COR-L47 (cell line): ENCODE results near the gene C11orf42.
"Not testable (repeated sequence)": the region's sequence is repeated elsewhere in the genome, so short reads cannot be mapped to it uniquely, and the experiment has no call there.

Experiments
- DNase-seq: peaks from one replicate; lab custom pipeline; 2025; lab: John Stamatoyannopoulos, UW

The C11orf42 gene

GRCh38 chr11:6223854-6224253, 18.5 kb downstream of the C11orf42 start:
- no peak for DNase-seq

- DNase-seq = no peak
Measured at GRCh38 chr11:6224421-6224820, 19.1 kb downstream of the C11orf42 start.

- DNase-seq = no peak
Measured at GRCh38 chr11:6225024-6225423, 19.7 kb downstream of the C11orf42 start.

- DNase-seq = no peak
Measured at GRCh38 chr11:6225896-6226295, 20.5 kb downstream of the C11orf42 start.

GRCh38 chr11:6228520-6228919, 23.2 kb downstream of the C11orf42 start:
- DNase-seq = no peak

GRCh38 chr11:6229911-6230310, 24.6 kb downstream of the C11orf42 start:
- no peak for DNase-seq

GRCh38 chr11:6232899-6233298, 27.5 kb downstream of the C11orf42 start:
- no peak for DNase-seq

- DNase-seq = peak; percentile 7
Measured at GRCh38 chr11:6233984-6234386, 28.6 kb downstream of the C11orf42 start.

- DNase-seq = peak; percentile 99
Measured at GRCh38 chr11:6234387-6235107, 29.2 kb downstream of the C11orf42 start, which contains the start of gene FHIP1B. Gene FHIP1B (minus strand): TSS chr11:6234636. CDS start chr11:6224516, 10,120 bp downstream.

GRCh38 chr11:6237266-6237665, 31.9 kb downstream of the C11orf42 start:
- DNase-seq = no peak

GRCh38 chr11:6237761-6238302, 32.5 kb downstream of the C11orf42 start:
- DNase-seq = peak; percentile 20

- DNase-seq = peak; percentile 19
Measured at GRCh38 chr11:6238902-6239301, 33.5 kb downstream of the C11orf42 start, which contains the start of gene CNGA4. Gene CNGA4 (plus strand): TSS chr11:6239089. CDS start chr11:6239207, 118 bp downstream.

GRCh38 chr11:6240139-6240538, 34.8 kb downstream of the C11orf42 start:
- no peak for DNase-seq

GRCh38 chr11:6240781-6241180, 35.4 kb downstream of the C11orf42 start:
- DNase-seq = no peak

GRCh38 chr11:6241316-6241715, 36.0 kb downstream of the C11orf42 start:
- no peak for DNase-seq

GRCh38 chr11:6245536-6245935, 40.2 kb downstream of the C11orf42 start:
- DNase-seq = no peak

- no peak for DNase-seq
Measured at GRCh38 chr11:6248248-6248647, 42.9 kb downstream of the C11orf42 start.

- not testable (repeated sequence) for DNase-seq
Measured at GRCh38 chr11:6248897-6249296, 43.5 kb downstream of the C11orf42 start.

- peak; percentile 12 for DNase-seq
Measured at GRCh38 chr11:6249770-6250555, 44.6 kb downstream of the C11orf42 start.

- peak; percentile 20 for DNase-seq
Measured at GRCh38 chr11:6251120-6251733, 45.9 kb downstream of the C11orf42 start.

- DNase-seq = no peak
Measured at GRCh38 chr11:6251990-6252473, 46.7 kb downstream of the C11orf42 start.

- no peak for DNase-seq
Measured at GRCh38 chr11:6253197-6253596, 47.8 kb downstream of the C11orf42 start.
